HG03520 (cell line): ENCODE data around the gene SETD7.

Experiments used
- ATAC-seq: cut with Tn5 transposase; IDR thresholded peaks from one replicate; pipeline ENCODE4 v1.9.1; 2021; ENCODE audit warnings: mild to moderate bottlenecking, moderate library complexity; ENCODE audit not compliant: unreplicated experiment

Gene SETD7

DNA sequence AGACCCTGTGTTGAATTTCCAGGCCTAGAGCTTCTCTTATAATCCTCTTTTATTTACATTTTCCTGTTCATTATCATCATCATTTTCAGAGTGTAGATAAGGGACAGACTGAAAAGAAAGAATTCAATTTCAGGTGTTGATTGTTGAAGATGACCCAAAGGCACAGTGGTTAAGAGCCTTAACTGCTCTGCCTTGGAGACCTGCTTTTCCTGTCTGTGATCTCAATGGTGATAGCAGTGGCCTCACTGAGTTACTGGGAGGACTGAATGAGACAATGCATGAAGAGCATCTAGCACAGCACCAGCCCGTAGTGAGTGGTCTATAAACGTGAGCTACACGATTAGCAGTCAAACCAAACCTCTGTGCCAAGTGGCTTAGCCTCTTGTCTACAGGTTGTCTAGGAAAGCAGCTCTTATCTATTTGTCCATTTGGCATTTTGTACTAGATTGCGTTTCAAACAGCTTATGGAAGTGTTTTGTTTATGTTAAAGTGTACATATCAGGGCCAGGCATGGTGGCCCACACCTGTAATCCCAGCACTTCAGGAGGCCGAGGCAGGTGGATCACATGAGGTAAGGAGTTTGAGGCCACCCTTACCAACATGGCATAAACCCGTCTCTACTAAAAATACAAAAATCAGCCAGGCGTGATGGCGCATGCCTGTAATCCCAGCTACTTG lies 41.5 kb downstream of the SETD7 start:
- ATAC-seq, result no peak

DNA sequence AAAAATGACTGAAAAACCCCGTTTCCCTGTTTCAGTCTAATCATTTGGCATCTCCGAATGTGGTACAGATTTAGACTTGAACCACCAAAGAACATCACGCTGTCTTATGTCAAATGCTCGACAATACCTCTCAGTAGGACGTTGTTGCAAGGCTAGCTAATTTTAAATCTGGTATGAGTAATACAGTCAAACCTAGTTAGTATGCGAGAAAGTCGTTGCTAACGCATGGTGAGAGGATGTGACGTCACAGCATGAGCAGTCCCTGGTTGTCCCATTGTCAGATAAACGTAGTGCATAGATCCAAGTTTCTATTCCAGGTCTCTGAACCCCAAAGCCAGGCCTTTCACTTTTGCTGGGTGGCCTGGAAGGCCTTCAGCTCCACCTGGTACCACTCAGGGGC lies 44.7 kb downstream of the SETD7 start:
- ATAC-seq, result no peak

DNA sequence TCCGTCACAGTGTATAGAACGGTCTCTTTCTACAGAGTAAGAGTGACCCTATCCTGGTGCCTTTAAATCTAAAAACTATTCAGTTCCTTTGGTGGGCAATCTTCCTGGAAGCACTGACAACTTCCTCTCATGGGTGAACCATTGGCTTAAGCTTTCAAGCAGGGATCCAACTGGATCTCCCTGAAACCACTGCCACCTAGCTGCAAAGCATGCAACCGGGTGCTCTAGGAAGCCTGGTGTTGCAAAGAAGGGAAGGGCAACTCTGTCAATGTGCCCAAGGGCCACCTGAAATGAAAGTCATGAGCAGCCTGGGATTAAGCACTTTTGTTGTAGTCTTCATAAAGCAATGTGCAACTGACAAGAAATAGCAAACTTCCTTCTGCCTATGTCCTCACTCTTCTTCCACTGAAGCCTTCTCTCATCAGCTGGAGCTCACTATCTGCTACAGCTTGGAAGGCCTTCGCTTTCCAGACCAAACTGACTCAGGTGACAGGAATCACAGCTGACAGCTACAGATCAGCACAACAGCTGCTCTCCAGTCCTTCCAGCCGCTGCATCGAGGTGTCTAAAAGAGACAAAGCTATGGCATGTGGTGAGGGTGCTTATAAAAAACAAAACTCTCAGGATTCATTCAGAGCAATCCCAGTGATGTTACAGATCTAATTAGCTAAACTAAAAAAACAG lies 46.1 kb downstream of the SETD7 start:
- ATAC-seq, result no peak

GRCh38 chr4:139508581-139509237 lies 47.3 kb downstream of the SETD7 start:
- ATAC-seq, result no peak

- no peak for ATAC-seq
Observed at GRCh38 chr4:139506774-139507173, 49.2 kb downstream of the SETD7 start.

GRCh38 chr4:139503622-139504166 lies 52.3 kb downstream of the SETD7 start:
- ATAC-seq, result no peak

- no peak for ATAC-seq
Observed at GRCh38 chr4:139501927-139502899, 53.8 kb downstream of the SETD7 start.

- no peak for ATAC-seq
Observed at GRCh38 chr4:139501527-139501926, 54.5 kb downstream of the SETD7 start.

DNA sequence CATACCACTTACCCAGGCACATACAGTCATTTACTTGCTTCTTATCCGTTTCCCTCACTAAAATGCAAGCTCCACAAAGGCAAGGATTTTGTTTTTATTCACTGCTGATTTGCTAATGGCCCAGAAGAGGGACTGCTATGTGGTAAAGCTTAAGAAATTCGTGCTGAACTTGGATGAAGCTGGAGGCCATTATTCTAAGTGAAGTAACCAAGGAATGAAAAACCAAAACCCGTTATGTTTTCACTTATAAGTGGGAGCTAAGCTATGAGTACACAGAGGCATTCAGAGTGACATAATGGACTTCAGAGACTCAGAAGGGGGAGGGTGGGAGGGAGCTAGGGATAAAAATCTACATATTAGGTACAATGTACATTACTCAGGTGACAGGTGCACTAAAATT lies 54.9 kb downstream of the SETD7 start:
- no peak for ATAC-seq

DNA sequence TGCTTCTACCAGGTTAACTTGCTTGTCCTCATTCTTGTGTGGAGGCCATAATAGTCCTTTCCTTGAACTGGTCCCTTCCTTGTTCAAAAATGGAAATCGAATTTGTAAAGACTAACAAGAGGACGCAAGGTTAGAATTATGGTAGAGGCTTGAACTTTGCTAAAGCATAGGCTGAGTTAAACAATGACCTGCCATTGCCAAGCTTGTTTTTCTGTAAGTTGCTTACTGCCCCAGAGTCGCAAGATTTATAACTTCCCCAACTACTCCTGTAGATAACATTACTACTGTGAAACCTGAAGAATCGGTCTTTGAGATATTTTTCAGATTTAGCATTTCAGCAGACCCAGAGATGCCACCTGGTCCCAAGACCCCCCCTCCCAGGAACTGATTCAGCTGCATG lies 56.8 kb downstream of the SETD7 start:
- no peak for ATAC-seq

DNA sequence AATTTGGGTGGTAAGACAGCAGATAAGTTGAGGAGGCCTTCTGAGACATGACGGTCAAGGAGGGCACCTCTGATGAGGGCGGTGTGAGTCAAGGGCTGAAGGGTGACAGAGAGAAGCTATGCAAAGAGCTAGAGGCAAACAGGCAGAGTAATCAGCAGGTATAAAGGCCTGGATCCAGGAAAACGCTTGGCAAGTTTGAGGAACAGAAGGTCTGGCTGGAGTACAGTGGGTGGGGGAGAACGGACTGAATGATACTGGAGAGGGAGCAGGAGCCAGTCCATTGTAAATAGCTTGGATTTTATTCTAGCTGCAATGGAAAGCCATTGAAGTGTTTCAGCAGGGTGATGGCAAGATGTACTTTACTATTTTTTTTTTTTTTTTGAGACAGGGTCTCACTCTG lies 62.8 kb downstream of the SETD7 start:
- ATAC-seq, result no peak

GRCh38 chr4:139492429-139492828 lies 63.6 kb downstream of the SETD7 start:
- ATAC-seq, result no peak

GRCh38 chr4:139489638-139490037 lies 66.4 kb downstream of the SETD7 start:
- no peak for ATAC-seq

DNA sequence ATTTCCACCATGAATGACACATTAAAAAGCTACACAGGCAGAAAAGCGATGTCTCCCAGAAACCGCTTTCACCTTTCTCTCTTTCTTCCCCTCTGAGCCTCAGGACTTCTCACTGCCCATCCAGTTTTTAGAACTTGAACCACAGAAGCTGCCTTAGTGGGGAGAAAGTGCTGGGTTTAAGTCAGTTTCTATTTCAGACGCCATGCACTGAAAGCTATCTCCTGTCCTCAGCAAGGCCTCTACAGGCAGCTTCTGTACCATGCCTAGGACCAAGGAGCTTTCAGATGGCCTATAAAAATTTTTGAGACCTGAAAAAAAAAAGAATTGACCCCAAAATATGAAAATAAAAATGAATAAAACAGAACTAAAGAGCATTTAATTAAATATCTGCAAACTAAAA lies 67.6 kb downstream of the SETD7 start:
- ATAC-seq, result no peak

- no peak for ATAC-seq
Observed at GRCh38 chr4:139484783-139485311, 71.2 kb downstream of the SETD7 start.

GRCh38 chr4:139483000-139483399 lies 73.0 kb downstream of the SETD7 start:
- ATAC-seq, result no peak

GRCh38 chr4:139481465-139481864 lies 74.6 kb downstream of the SETD7 start:
- ATAC-seq, result no peak

DNA sequence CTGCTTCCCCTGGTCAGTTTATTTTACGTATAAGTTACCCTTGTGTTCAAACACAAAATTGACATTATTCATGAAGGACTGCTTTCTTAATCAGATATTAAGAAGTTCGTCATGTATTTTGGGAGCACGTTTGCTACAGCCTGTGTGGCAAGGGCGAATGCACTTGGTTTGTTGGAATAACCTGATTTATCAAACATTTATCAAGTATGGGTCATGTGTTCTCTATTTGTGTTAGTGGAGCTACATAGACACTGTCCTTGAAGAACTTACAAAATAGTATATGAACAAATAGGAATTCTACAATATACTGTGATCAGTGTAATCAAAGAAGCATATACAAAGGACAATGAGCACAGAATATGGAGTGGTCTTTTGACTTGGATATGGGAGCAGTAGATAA lies 79.7 kb downstream of the SETD7 start:
- no peak for ATAC-seq

GRCh38 chr4:139472852-139473251 lies 83.2 kb downstream of the SETD7 start:
- ATAC-seq, result no peak

- no peak for ATAC-seq
Observed at GRCh38 chr4:139470997-139471665, 84.9 kb downstream of the SETD7 start.
